ENCODE data around the gene GJD3.

GRCh38 chr17:40325156-40326013, 39.2 kb downstream of the GJD3 start:
- TF ChIP-seq POLR2A (IDR thresholded peaks at IDR 0.05): no peak
- no peak for TF ChIP-seq CTCF (IDR thresholded peaks at IDR 0.05)

Measured in body of pancreas (tissue), 4 donors.